Erythroblast (primary cell): ENCODE measurements around the gene PLAAT4.
"Not testable (repeated sequence)": the region's sequence is repeated elsewhere in the genome, so short reads cannot be mapped to it uniquely, and the experiment has no call there.

Experiments used
- DNase-seq, 2 experiments: peaks; one replicate each; lab custom pipeline; 2025; lab: John Stamatoyannopoulos, UW
- GATA1 ChIP-seq: IDR thresholded peaks from 2 replicates; pipeline ENCODE4 v1.6.1; 2011; ENCODE audit warnings: low read depth, mild to moderate bottlenecking, control low read depth, low read length, moderate library complexity
- POLR2A ChIP-seq: IDR thresholded peaks from 2 replicates; pipeline ENCODE4 v1.6.1; 2011; ENCODE audit warnings: mild to moderate bottlenecking, low read length

PLAAT4 gene

DNA sequence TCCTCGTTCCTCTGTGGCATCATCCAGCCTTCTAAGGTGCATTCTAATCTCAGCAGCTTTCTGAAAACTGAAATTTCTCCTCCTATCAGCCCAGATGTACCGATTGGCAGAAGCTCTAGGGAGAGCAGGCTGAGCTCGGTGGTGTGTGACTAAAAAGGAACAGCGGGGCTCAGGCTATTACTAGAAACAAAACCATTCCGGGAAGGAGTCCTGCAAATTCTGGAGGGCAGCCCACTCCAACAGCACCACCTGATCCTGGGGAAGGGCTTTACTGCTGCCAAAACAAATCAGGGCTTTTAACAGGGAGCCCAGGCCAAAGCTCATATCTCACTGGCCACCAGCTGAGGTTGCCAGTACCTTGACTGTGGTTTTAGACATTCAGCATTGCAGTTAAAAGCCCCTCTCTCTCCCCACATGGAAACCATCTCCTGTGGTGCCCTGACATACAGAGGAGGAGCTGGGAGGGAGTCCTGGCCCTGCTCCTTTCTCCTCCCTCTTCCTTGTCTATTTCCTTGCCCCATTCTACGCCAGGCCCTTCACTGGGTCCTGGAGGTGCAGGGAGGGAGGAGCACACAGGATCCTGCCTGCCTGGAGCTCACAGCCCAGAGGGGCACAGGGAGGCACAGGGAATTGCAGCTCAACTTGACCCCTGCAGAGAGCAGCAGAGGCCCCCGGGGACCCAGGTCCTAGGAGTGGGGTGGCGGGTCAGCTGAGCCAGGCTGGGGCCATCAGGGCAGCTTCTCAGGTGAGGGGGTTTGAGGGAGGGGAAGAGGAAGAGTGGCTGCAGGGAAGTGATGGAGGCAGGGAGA, 889 bp downstream of the PLAAT4 start:
- no peak for DNase-seq
- TF ChIP-seq POLR2A = no peak
- TF ChIP-seq GATA1 = no peak

DNA sequence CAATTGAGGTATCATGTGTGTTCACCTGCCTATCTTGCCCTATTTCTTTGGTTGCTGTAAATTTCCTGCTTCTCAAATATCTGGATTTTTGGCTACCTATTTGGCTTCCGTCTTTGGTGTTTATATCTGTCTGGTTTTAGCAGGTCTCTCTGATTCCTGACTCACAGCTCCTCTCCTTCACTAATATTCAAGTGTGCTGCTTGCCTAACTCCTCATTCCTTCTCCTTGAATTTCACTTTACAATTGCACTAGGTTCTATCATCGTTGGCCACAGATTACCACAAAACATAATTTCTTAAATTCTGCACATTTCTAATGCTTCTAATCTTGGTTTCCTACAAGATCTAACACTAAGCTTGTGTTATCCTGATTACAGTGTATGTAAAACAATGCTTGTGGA, 5.9 kb downstream of the PLAAT4 start:
- not testable (repeated sequence) for DNase-seq

DNA sequence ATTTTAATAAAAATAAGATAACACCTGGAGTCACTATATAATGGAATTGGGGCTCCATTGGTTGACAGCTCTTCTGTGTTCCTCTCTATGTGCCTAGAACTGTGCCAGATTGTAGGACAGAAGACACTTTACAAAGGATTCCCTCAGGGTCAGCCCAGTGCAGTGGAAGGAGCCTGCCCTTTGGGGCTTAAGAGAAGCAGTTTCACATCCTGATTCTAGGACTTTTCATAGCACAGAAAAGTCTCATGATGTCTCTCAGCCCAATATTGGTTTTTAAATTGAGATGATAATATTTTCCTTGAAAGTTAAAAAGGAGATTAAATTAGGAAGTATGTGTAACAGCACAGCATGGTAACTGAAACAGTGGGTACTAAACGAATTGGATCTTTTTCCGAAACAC, 7.1 kb downstream of the PLAAT4 start:
- no peak for DNase-seq
- TF ChIP-seq GATA1 = no peak
- TF ChIP-seq POLR2A = no peak

DNA sequence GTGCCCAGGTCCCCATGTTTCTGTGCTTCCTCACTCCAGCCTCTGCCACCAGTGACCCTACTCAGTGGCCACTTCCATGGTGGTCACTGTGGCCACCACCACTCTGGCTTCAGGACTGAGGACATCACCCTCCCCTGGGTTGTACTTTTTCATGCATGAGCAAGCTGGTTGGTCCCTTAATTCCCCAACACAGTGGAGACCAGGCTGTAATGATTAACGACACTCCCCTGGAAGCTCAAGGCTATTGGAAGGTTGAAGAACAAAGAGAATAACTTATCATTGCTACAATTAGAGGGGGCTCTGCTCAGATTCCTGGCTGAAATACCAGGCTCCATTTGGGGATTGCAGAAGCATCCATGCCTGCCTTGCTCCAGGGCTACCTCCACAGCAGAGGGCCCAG, 10.5 kb downstream of the PLAAT4 start:
- TF ChIP-seq POLR2A (no peak), GATA1 (no peak)

DNA sequence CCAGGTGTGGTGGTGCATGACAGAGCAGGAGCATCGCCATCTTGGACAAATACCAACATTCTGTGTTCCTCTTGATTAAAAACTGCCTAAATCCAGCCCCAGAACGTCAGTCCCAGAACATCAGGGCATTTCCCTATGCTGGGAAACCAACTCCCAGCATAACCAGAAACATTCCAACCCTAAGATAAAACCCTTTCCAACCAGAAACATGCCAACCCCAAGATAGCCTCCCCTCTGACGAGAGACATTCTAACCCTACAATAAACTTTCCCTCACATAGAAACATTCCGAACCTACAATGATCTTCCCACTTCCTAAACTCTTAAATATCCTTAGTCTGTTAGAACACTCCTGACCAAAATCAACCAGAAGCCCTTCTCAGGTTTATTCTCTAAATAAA, 11.6 kb downstream of the PLAAT4 start:
- no peak for TF ChIP-seq GATA1
- TF ChIP-seq POLR2A = no peak
- no peak for DNase-seq

More for the DNA sequence above, 10.5 kb downstream of the PLAAT4 start:
- DNase-seq = no peak

DNA sequence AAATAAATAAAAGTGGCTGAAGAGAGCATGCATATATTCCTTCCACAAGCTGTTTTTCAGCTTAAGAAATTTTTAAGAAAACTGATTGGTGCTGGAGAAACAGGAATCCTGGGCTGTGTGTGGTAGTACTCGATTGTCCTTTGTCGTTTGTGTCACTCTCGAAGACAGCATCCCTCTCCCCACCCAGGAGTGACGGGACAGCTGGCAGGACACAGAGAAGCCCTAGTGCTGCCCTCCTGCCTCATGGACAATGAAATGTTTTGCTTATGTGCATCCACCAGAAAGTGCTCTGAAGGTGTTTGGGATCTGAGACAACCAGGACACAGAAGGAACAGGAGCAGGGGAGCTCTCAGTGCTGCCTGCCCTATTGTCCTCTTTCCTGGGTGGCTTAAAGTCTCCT, 12.8 kb downstream of the PLAAT4 start:
- no peak for TF ChIP-seq POLR2A
- TF ChIP-seq GATA1 = no peak
- DNase-seq = no peak

DNA sequence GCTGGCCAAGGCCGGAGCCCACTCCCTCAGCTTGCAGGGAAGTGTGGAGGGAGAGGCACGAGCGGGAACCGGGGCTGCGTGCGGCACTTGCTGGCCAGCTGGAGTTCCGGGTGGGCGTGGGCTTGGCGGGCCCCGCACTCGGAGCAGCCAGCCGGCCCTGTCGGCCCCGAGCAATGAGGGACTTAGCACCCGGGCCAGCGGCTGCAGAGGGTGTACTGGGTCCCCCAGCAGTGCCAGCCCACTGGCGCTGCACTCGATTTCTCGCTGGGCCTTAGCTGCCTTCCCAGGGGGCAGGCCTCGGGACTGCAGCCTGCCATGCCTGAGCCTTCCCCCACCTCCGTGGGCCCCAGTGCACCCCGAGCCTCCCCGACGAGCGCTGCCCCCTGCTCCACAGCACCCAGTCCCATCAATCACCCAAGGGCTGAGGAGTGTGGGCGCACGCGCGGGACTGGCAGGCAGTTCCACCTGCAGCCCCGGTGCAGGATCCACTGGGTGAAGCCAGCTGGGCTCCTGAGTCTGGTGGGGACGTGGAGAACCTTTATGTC, 13.6 kb downstream of the PLAAT4 start:
- not testable (repeated sequence) for DNase-seq

DNA sequence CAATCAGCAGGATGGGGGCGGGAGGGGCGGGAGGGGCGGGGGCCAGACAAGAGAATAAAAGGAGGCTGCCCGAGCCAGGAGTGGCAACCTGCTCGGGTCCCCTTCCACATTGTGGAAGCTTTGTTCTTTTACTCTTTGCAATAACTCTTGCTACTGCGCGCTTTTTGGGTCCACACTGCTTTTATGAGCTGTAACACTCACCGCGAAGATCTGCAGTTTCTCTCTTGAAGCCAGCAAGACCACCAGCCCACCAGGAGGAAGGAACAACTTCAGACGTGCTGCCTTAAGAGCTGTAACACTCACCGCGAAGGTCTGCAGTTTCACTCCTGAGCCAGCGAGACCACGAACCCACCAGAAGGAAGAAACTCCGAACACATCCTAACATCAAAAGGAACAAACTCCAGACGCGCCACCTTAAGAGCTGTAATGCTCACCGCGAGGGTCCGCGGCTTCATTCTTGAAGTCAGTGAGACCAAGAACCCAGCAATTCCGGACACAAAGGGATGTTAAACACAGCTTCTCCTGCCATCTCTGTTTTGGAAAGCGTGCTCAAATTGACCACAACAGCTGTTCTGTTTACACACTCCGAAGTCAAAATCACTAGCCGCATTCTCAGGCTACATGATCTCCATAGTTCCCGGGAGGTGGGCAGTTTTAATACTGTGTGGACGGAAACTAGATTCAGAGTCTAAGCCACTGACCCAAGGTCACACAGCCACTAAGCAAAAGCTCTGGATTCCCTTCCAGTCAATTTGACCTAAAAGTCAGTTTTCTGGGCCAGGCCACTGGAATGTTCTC, 14.7 kb downstream of the PLAAT4 start:
- TF ChIP-seq POLR2A = no peak
- TF ChIP-seq GATA1 = no peak
- no peak for DNase-seq

DNA sequence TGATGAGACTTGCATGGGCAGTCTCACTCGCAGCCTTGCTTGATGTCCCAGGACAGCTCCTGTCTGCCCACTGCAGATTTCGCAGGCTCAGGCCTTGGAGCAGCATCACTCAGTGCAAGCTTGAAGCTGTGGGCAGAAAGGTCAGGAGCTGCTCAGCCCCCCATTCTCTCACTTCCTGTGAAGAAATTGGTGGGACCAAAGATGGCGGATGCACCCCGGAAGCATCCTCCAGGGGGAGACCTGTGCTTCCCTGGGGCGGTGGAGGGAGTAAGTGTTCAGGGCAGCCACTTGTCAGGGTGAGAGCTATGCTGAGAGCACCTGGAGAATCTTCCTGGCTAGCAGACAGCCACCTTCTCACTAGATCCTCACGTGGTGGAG, 15.3 kb downstream of the PLAAT4 start:
- DNase-seq = no peak
- TF ChIP-seq GATA1 (no peak), POLR2A (no peak)

DNA sequence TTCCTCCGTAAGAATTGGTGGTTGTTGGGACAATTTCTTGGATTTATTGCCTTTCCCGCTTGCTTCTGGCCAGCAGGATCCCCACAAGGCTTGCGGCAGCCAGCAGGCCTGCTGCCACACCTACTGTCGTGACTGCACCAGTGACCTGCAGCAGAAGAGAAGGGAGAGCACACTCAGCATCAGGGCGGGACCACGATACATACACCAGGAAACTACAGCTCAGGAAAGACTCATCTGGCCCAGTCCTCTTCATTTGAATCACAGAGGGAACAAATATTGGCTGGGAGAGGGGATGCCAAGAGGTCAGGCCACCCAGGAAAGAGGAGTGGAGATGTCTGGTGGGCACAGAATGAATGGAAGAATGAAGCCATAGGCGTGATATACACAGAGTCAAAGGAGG, 16.3 kb downstream of the PLAAT4 start:
- TF ChIP-seq POLR2A = no peak
- TF ChIP-seq GATA1 = no peak
- DNase-seq = no peak

DNA sequence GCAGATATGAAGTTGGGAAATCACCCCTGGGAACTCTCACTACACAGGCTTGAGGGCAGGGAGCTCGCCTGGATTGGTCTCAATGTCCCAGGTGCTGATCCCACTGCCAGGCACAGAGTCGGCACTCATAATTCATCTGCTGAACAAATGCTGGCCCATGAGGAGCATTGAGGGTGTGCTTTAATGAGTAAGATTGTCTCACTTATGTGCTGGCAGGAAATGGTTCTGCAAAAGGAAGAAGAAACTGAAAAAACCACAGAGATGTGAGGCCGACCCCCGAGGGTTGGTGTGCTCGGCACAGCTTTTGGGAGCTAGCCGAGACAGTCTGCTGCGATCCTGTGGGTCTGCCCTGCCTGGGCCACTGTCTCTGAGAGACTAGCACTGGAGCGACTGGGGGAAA, 17.2 kb downstream of the PLAAT4 start:
- TF ChIP-seq GATA1 (no peak), POLR2A (no peak)

DNA sequence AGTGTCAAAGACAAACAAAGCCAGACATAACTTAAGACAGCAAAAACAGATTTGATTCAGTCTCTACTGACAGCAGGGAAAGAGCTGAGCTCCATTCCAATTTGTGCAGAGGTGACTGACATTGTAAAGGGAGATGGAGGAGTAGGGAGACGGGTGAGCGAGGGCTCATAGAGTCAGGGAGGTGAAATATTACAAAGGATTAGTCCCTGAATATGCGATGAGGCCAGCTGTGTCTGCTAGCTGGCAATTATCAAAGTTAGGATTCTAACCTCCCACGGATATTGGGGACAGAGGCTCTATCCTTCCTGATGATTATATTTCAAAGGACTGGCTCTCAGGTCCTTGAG, 18.2 kb downstream of the PLAAT4 start:
- no peak for TF ChIP-seq POLR2A
- TF ChIP-seq GATA1 = no peak
- DNase-seq = no peak

More for the DNA sequence above, 17.2 kb downstream of the PLAAT4 start:
- no peak for DNase-seq

DNA sequence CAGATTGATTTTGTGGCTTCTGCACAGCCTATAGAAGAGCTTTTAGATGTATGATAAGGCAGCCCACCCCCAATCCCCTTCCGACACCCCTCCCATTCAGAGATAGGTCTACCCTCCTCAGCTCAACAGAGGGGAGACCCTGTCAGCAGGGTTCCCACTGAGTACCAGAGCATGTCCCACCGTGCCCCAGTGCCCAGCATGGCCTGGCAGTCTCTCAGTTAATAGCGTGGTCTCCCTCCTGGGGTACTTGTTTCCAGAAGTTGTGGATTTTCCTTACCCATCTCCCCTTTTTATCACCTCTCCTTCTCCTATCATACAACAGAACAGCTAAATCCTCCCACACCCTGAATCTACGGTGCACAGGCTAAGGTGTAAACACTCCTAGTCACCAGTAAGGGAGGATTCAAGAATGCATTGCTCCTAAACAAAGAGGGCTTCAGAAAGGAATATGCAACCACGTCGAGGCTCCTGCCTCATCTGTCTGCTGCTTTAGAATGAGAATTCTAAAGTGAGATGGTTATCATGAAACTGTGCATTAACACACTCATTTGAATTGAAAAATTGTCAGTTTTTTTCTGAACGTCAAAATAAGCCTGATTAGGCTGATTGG, 19.9 kb downstream of the PLAAT4 start:
- DNase-seq = no peak
- TF ChIP-seq GATA1 (no peak), POLR2A (no peak)

DNA sequence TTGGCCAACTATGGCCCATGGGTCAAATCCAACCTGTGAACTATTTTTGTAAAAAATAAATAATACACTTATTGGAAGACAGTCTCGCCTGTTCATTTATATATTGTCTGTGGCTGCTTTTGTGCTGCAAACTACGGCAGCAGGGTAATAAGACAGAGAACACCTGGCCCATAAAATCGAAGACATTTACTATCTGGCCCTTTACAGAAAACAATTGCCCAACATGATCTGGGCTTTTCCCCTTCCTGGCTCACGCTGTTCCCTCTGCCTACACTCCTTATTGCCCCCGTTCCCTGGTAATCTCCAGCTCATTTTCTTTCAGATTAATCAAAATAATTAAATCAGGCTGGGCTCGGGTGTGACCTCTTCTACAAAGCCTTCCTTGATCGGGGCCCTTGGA, 21.0 kb downstream of the PLAAT4 start:
- TF ChIP-seq POLR2A (no peak), GATA1 (no peak)
- no peak for DNase-seq
